Measurements from ENCODE around the gene STK39. TPM values are rescaled to one million over a fixed set of nuclear protein-coding genes. Genes with fewer than 3 reads are reported as not detected.

Gene STK39
- total and polyA plus RNA-seq, 9 of the 15 experiments (the other 6 are each of a cell fraction or from before 2014, with no cell fraction given): 0.19 to 0.76 (median 0.51) TPM

DNA sequence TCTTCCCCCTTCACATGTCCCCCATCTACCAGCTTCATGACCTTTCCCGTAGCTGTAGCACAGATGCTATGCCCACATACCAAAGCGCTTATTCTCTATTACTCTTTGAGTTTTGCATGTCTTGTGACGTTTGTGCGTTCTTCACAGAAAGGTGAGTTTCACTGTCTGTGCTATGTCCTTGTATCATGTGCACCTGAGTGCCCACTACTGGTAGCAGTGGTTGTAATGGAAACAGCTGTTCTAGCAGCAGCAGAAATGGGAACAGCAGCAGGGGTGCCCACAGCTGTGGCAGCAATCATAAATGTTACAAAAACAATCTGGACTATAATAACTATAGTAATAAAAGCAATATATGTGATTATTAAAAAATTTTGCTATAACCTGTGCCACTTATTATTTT lies 127.1 kb downstream of the STK39 start:
- no peak for ATAC-seq
- no peak overlapping the region for H3K4me3 ChIP-seq
- H3K9me3 ChIP-seq (replicated peaks; ENCODE audit: control insufficient read depth, insufficient read depth, low read depth, low read length): no peaks in the 10 kb centered on the region
- intact Hi-C loops (cut with micrococcal nuclease) (no loop called here), in situ Hi-C loops (cut with MboI) (no loop called here)
- 0% methylated on average over 4 of the region's 4 CpGs for WGBS (ENCODE audit: insufficient coverage, low coverage, missing lambda C conversion rate)
- H3K27ac ChIP-seq (ENCODE audit: extremely low read depth, low read depth, low read length): no peak overlapping the region
- no peak for DNase-seq (ENCODE audit: extremely low read depth in 1 of 4, low spot score in 3 of 4)
- H3K36me3 ChIP-seq (ENCODE audit: control insufficient read depth, insufficient read depth, low read length): no peaks in the 10 kb centered on the region
- ChIA-PET CTCF (ENCODE audit: low intra/inter-chr PET ratio) (interaction anchor here (0.7 to 0.8 kb wide), 3 partner anchors 158 to 1579 kb away, joined by 3 to 4 read pairs (median 4); no protein-coding TSS in a partner anchor), POLR2A (interaction anchor here (1.2 kb wide), 1 partner anchor 180 kb away, joined by 4 read pairs; no protein-coding TSS in a partner anchor)
- H3K9ac ChIP-seq (ENCODE audit: insufficient read depth in 1 of 2, low read depth in 2 of 2, low read length in 2 of 2): no peak overlapping the region
- H3K4me2 ChIP-seq (ENCODE audit: insufficient read depth, low read length): no peak overlapping the region
- no peaks in the 10 kb centered on the region for H3K4me1 ChIP-seq (replicated peaks in 1 of 2; ENCODE audit: control insufficient read depth in 2 of 2, insufficient read depth in 2 of 2, low read length in 2 of 2)
- H3K9me1 ChIP-seq (ENCODE audit: control insufficient read depth, insufficient read depth, low read length): no peaks in the 10 kb centered on the region
- no peak overlapping the region for H2AFZ ChIP-seq (ENCODE audit: low read depth, low read length)
- TF ChIP-seq EP300 (IDR thresholded peaks at IDR 0.05; ENCODE audit: low read length) (no peak), ILF3 (IDR thresholded peaks at IDR 0.05; ENCODE audit: borderline replicate concordance) (no peak), YY1 (IDR thresholded peaks at IDR 0.05; ENCODE audit: borderline replicate concordance in 1 of 3, control insufficient read depth in 1 of 3, extremely low read depth in 1 of 3, insufficient read depth in 3 of 3, insufficient read length in 1 of 3, insufficient replicate concordance in 2 of 3, low read depth in 1 of 3, low read length in 2 of 3) (no peak), YBX1 (IDR thresholded peaks at IDR 0.05) (no peak), ETS1 (conservative IDR thresholded peaks at IDR 0.05; ENCODE audit: control insufficient read depth, low read depth, low read length) (no peak)
- 0 out of 5 replicates have a peak, but pooled peaks cover 0 to 3% of the 10 kb centered on the region in 2 experiments for H3K27me3 ChIP-seq (ENCODE audit: control insufficient read depth in 2 of 2, insufficient read depth in 2 of 2, low read length in 2 of 2)
- H4K20me1 ChIP-seq (replicated peaks; ENCODE audit: control insufficient read depth, insufficient read depth, low read length): no peaks in the 10 kb centered on the region
- H3K79me2 ChIP-seq (ENCODE audit: control insufficient read depth, insufficient read depth, low read length): no peaks in the 10 kb centered on the region
- no peak for FAIRE-seq
- BruUV-seq (replicated peaks): no TSS peak

Measured in K562 (cell line).